ENCODE data around the gene LILRB2. TPM values are rescaled to one million over a fixed set of nuclear protein-coding genes. Genes with fewer than 3 reads are reported as not detected.

Gene LILRB2
- total RNA-seq, 1 experiment from 2014 or later = not detected

- Histone ChIP-seq H4K5ac (ENCODE audit: insufficient read length, low read depth, low read length) (no peak overlapping the region), H2BK15ac (ENCODE audit: low read depth, low read length) (no peak overlapping the region), H2BK5ac (ENCODE audit: insufficient read length, low read length) (no peak overlapping the region), H3K79me1 (ENCODE audit: insufficient read depth, low read depth, low read length, poor library complexity, severe bottlenecking) (no peaks in the 10 kb centered on the region), H3K9me3 (ENCODE audit: control insufficient read depth, low read depth, low read length) (no peaks in the 10 kb centered on the region), H4K20me1 (ENCODE audit: control insufficient read depth, insufficient read depth, insufficient read length) (no peaks in the 10 kb centered on the region), H3K4ac (ENCODE audit: low read depth, low read length) (no peak overlapping the region), H2BK120ac (ENCODE audit: low read depth, low read length, poor library complexity, severe bottlenecking) (no peak overlapping the region), H3K27me3 (ENCODE audit: insufficient read depth, low read length) (no peaks in the 10 kb centered on the region), H2BK12ac (ENCODE audit: insufficient read length, low read depth, low read length) (no peak overlapping the region), H3T11ph (ENCODE audit: low read length) (no peak overlapping the region), H3K18ac (ENCODE audit: insufficient read length, low read depth, low read length) (no peak overlapping the region), H3K23me2 (ENCODE audit: insufficient read length, low read depth, low read length, poor library complexity, severe bottlenecking) (no peaks in the 10 kb centered on the region), H3K79me2 (ENCODE audit: insufficient read depth, low read length) (no peaks in the 10 kb centered on the region), H3K4me2 (ENCODE audit: insufficient read depth, insufficient read length, low read length) (no peak overlapping the region), H2AK5ac (ENCODE audit: insufficient read length, low read length) (no peak overlapping the region), H3K27ac (ENCODE audit: insufficient read length, low read depth, low read length) (no peak overlapping the region), H3K23ac (ENCODE audit: insufficient read length, low read depth, low read length) (no peak overlapping the region), H2AFZ (ENCODE audit: low read length) (no peak overlapping the region), H3K4me1 (ENCODE audit: insufficient read depth, low read length) (no peaks in the 10 kb centered on the region), H3K14ac (ENCODE audit: insufficient read depth, low read length) (no peak overlapping the region), H4K8ac (replicated peaks; ENCODE audit: insufficient read length, low read depth, low read length) (no peak overlapping the region), H2BK20ac (ENCODE audit: low read depth, low read length, poor library complexity, severe bottlenecking) (no peak overlapping the region), H3K9ac (ENCODE audit: extremely low read depth, insufficient read length, low read length) (no peak overlapping the region), H4K91ac (ENCODE audit: insufficient read length, low read depth, low read length) (no peak overlapping the region), H3K56ac (ENCODE audit: insufficient read length, low read depth, low read length) (no peak overlapping the region)
- peaks cover 4 to 71% of the 10 kb centered on the region in 2 experiments for H3K9me3 Mint-ChIP-seq
- no CpG with 5 or more reads among the region's 6 CpGs for WGBS (ENCODE audit: extremely low coverage, insufficient read length, low lambda C conversion rate)
- no peak for DNase-seq
- H3K4me1 Mint-ChIP-seq = no peaks in the 10 kb centered on the region
- no peak overlapping the region for H3K4me3 Mint-ChIP-seq
- H3K27me3 Mint-ChIP-seq (ENCODE audit: low read depth) = peaks cover 30% of the 10 kb centered on the region
- no peaks in the 10 kb centered on the region for H3K36me3 Mint-ChIP-seq (ENCODE audit: insufficient read depth in 1 of 3, low read depth in 3 of 3)
- H3K27ac Mint-ChIP-seq = no peak overlapping the region
- no peak for TF ChIP-seq CTCF (conservative IDR thresholded peaks at IDR 0.05)
Measured at GRCh38 chr19:54312011-54312410, 31.1 kb upstream of the LILRB2 start.
